ENCODE results near the gene GATAD2A.
A peak's percentile ranks its signal among the peaks of the same experiment; 100 is the strongest.

The GATAD2A gene

DNA sequence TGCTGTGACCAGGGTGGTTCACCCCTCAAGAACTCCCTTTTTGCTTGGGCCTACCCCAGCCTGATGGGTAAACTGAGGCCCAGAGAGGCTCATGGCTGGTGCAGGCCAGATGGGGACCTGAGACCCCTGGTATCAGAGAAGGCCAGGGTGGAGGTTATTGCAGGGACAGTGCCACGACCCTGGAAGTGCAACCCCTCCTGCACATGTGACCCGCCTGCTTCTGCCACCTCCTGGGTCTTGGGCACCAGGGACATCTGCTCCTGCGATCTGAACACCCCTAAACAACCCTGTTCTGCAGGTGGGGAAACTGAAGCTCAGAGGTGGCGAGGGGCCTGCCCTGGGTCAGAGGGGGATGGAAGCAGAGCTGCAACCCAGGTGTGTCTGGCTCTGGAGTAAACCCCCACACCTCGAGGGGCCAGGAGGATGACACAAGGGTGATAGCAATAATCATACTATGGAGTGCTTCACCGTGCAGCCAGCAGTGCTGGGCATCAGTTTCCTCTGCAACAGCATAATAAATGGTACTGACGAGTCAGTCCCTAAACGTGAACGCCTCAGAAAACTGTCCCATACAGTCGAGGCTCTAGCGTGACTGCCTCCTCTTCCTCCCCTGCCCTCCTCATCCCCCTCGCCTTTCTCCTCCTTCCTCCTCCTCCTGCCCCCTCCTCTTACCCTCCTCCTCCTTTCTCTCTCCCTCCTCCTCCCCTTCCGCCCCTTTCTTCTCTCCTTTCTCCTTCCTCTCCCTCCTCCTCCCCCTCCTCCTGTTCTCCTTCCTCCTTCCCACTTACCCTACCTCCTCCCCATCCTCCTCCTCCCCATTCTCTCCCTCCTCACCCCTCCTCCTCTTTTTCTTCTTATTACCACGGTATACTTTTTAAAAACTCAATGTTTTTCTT, 127.6 kb downstream of the GATAD2A start:
- CTCF ChIA-PET, result interaction anchor here (0.6 to 3.3 kb wide), 19 partner anchors 8 to 909 kb away, joined by 3 to 33 read pairs (median 4); partner anchors contain the start of genes GMIP and NDUFA13
- H3K27ac ChIP-seq, result 0 out of 2 replicates have a peak overlapping the region, but pooled peaks have one; percentile 2
- POLR2A ChIA-PET (ENCODE audit: low non-redundant PET), result no interaction called here
- no peak for DNase-seq (ENCODE audit: low spot score)
- TF ChIP-seq, protein P1, sequence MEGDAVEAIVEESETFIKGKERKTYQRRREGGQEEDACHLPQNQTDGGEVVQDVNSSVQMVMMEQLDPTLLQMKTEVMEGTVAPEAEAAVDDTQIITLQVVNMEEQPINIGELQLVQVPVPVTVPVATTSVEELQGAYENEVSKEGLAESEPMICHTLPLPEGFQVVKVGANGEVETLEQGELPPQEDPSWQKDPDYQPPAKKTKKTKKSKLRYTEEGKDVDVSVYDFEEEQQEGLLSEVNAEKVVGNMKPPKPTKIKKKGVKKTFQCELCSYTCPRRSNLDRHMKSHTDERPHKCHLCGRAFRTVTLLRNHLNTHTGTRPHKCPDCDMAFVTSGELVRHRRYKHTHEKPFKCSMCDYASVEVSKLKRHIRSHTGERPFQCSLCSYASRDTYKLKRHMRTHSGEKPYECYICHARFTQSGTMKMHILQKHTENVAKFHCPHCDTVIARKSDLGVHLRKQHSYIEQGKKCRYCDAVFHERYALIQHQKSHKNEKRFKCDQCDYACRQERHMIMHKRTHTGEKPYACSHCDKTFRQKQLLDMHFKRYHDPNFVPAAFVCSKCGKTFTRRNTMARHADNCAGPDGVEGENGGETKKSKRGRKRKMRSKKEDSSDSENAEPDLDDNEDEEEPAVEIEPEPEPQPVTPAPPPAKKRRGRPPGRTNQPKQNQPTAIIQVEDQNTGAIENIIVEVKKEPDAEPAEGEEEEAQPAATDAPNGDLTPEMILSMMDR (conservative IDR thresholded peaks at IDR 0.05; ENCODE audit: low read depth), result no peak

DNA sequence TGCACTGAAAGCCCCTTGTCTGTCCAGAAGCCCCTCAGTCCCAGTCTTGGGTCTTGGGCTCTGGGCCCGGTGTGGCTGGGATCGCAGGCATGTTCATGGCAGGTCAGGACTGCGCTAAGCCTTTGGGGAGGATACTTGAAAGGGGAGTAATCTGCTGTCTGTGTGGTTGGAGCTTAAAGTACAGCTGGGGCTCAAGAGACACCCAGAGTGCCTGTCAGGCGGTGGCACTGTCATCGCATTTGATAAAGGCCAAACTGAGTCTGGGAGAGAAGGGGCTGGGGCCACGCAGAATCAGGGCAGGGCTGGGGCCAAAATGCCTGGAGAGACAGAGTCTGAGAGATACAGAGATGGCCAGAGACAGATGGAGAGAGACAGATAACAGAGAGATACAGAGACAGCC, 128.4 kb downstream of the GATAD2A start:
- DNase-seq (ENCODE audit: low spot score), result no peak
- CTCF ChIA-PET, result interaction anchor here (3.3 kb wide), 1 partner anchor 110 kb away, joined by 33 read pairs; the partner anchor contains the start of gene GMIP
- TF ChIP-seq, protein P1 (conservative IDR thresholded peaks at IDR 0.05; ENCODE audit: low read depth), result no peak
- POLR2A ChIA-PET (ENCODE audit: low non-redundant PET), result no interaction called here
- no peak overlapping the region for H3K27ac ChIP-seq

DNA sequence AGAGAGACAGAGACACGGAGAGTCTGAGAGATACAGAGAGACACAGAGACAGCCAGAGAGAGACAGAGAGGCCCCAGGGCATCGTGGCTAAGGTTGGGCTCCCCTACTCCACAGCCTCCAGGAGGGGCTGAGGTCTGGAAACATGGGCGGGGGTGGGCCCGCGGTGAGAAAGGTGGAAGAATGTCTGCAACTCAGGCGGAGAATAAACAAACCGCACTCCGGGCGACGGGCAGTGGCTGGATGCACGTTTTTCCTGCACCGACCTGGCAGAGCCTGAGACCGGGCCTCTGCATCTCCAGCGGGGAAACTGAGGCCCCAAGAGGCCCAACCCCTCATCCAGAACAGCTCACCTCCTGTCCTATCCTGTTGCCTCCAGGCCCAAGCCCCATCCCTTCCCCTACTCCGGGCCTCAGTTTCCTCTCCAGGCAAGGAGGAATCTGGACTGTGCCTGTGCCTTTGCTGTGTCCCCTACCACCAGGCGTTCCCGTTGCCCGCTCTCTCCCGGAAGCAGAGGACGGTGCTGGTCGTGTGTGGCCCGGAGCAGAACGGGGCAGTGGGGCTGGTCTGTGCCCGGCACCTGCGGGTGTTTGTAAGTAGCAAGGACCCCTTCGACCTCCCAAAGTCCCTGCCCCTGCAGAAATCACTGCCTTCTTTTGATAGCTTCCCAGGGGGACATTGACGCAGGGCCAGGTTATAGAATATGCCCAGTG, 129.2 kb downstream of the GATAD2A start:
- POLR2A ChIA-PET (ENCODE audit: low non-redundant PET), result no interaction called here
- TF ChIP-seq, protein P1 (conservative IDR thresholded peaks at IDR 0.05; ENCODE audit: low read depth), result no peak
- CTCF ChIA-PET, result interaction anchor here (0.8 kb wide), 1 partner anchor 18 kb away, joined by 3 read pairs; no protein-coding TSS in a partner anchor

DNA sequence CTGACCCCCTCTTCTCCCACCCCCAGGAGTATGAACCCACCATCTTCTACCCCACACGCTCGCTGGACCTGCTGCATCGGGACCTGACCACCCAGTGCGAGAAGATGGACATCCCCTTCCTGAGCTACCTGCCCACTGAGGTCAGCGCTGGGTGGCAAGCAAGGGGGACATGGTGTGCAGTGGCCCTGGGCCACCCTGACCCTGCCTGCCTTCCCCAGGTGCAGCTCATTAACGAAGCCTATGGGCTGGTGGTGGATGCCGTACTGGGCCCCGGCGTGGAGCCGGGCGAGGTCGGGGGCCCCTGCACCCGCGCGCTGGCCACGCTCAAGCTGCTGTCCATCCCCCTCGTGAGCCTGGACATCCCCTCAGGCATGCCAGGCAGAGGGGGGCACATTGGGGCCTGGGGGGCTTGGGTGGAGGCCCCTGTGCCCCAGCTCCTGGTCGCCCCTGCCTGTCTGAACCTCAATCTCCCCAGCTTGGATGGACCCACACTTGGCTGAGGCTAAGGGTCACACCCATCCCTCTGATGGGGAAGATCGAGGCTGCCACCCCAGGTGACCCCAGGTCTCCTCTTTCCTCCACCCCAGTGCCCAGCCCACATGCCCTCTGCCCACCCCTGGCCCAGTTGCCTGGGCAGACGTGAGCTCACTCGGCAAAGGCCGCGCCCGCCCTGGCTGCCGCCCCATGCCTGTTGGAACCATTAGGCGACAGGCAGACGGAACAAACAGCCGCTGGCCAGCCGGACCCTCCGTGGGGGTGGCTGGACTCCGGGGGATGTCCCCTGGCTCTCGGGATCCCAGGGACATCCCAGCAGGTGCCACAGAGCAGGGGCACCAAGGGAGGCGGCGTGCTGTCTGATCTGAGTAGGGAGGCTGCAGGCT, 130.1 kb downstream of the GATAD2A start:
- ChIA-PET CTCF (interaction anchor here (0.7 to 0.8 kb wide), 2 partner anchors 18 to 108 kb away, joined by 3 read pairs; partner anchors contain the start of gene GMIP), POLR2A (ENCODE audit: low non-redundant PET) (no interaction called here)
- no peak for DNase-seq (ENCODE audit: low spot score)
- no peak overlapping the region for H3K27ac ChIP-seq
- TF ChIP-seq, protein P1 (conservative IDR thresholded peaks at IDR 0.05; ENCODE audit: low read depth), result no peak

More for the DNA sequence above, 129.2 kb downstream of the GATAD2A start:
- no peak for DNase-seq (ENCODE audit: low spot score)
- H3K27ac ChIP-seq, result no peak overlapping the region

DNA sequence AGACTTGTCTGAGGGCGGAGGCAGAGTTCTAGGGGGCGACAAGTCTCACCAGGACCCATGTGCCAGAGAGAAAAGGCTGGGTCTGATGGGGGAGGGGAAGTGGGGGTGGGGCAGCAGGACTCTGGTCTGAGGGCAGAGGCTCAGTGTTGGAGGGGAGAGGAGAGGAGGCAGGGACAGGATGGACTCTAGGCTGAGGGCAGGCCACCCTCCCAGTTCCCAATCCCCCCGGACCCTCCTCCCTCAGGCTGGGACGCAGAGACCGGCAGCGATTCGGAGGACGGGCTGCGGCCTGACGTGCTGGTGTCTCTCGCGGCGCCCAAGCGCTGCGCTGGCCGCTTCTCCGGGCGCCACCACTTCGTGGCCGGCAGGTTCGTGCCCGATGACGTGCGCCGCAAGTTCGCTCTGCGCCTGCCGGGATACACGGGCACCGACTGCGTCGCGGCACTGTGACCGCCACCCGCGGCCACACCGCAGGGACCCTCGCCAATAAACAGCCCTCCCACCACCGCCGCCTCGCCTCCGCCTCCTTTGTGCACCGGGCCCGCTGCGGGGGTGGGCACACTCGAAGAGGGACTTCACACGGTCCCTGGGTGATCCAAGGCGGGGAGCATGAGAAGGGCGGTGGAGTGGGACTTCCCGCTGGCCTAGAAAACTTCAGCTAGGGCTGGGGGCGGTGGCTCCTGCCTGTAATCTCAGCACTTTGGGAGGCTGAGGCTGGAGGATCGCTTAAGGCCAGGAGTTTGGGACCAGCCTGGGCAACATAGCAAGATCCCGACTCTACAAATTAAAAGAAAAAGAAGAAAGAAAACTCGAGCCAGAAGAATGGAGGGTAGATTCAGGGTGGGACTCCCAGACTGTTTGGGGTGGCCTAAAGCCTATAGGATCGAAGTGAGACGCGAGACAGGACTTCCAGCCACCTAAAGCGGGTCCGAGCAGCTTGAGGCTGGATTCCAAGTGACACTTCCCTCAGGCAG, 131.9 kb downstream of the GATAD2A start:
- TF ChIP-seq, protein P1 (conservative IDR thresholded peaks at IDR 0.05; ENCODE audit: low read depth), result no peak
- ChIA-PET POLR2A (ENCODE audit: low non-redundant PET) (no interaction called here), CTCF (no interaction called here)
- no peak overlapping the region for H3K27ac ChIP-seq
- no peak for DNase-seq (ENCODE audit: low spot score)
